T follicular helper cell (primary cell): Measurements from ENCODE around the gene RNF208.

ENCODE experiments used
- DNase-seq: peaks from one replicate; pipeline ENCODE4 v3.0.0-alpha.2; 2020; ENCODE audit warnings: low read depth

The RNF208 gene

DNA sequence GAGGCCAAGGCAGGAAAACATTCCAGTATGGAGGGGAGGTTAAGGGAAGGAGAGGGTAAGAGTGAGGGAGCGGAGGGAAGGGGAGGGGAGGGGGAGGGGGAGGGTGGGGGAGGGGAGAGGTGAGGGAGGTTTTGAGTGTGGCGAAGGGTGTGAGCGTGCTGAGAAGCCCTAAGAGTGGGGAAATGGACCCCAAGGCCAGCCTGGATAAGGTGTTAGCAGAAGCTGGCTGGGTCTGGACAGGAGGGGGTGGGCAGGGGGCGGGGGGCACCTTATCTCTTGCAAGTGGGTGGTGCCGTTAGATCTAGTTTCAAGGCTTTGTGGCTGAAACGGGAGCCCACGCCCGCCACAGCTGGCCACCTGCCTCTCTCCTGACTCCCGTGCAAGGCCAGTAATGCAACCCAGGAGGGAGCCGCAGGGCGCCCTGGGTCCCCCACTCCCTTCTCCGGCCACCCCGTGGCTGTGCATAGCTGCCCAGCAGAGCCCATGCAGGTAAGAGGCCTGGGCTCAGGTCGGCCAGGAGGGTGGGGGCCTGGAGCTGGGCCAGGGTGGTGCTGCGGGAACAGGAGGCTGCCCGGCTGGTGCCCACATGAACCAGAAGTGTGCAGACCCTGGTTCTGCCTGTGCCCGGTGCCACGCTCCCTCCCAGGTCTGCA is 5.9 kb upstream of the RNF208 start:
- DNase-seq, result no peak

DNA sequence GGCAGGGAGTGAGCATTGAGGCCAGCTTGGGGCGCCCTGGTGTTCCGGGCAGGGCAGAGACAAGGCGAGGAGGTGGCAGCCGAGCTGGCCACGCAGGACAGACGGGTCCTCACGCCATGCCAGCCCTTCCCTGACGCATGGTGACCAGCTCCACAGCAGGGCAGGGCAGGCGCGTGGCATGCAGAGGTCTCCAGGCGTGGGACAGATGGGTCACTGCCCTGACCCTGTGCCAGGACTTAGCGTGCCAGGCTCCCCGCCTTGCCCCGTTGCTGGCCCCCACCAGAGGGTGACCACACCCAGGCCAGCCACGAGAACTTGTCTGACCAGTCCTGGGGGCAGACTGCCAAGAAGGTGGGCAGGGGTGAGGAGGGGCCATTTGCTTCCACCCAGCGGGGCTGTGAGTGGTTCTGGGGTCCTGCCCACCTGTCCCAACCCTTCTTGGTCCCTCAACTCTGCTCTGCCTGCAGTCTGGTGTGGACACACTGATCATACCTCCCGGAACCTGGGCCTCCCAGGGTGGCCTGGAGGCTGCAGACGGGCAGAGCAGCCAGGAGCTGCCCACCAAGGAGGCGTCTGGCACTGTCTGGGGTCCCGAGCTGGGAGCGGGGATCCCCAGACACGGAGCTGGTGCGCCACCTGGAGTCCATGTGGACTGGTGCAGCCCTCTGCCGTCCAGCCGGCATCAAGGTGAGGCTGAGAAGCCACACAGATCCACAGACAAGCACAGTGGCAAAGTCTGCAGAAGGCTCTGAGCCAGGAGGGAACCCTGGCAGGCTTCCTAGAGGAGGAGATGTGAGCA is 5.2 kb upstream of the RNF208 start, which contains the start of gene RNF224:
Gene RNF224 (plus strand): TSS at position 449 of the 799 bp plus-strand sequence. CDS start 834 bp downstream, outside the sequence.
- DNase-seq, result peak; percentile 74

DNA sequence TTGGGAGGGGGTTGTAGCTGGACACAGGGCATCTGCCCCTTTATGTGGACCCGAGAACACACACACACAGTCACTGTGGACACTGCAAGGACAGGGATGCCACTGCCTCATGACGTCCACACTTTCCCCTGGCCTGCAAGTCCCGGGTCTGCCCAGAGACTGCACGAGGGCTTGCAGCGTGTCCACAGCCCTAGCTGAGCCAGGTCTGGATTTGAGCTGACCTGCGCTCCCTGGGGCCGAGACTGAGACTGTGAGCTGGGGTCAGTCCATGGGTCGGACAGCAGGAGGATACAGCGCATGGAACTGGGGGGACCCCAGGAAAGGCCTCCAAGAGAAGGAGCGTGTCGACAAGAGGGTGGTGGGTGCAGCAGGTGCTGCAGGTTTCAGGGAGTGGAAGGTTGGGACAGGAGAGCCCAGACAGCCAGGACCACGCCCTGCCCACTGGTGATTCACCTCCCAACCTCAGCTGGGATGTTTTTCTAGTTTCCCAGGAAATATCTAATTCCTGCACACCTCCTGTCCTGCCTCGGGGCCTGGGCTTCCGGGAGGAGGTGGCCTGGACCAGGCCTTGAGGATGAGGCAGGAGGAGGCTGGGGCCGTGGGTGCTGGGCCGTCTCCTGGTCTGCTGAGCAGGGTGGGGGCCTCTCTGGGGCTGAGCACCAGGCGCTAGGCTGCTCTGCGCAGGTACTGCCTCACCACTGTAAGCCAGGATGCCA is 4.5 kb upstream of the RNF208 start:
- no peak for DNase-seq

DNA sequence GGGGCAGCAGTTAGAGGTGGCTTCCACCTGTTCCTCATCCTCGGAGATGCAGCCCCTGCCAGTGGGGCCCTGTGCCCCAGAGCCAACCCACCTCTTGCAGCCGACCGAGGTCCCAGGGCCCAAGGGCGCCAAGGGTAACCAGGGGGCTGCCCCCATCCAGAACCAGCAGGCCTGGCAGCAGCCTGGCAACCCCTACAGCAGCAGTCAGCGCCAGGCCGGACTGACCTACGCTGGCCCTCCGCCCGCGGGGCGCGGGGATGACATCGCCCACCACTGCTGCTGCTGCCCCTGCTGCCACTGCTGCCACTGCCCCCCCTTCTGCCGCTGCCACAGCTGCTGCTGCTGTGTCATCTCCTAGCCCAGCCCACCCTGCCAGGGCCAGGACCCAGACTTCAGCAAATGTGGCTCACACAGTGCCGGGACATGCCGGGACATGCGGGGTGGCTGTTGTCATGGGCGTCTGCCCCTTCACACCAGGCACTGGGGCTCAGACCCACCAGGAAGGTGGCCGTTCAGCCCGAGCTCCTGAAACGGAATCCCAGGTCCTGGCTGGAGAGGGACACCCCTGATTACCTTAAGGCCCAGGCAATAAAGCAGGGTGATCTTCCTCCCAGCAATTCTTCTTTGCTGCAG is 3.8 kb upstream of the RNF208 start:
- DNase-seq, result no peak

DNA sequence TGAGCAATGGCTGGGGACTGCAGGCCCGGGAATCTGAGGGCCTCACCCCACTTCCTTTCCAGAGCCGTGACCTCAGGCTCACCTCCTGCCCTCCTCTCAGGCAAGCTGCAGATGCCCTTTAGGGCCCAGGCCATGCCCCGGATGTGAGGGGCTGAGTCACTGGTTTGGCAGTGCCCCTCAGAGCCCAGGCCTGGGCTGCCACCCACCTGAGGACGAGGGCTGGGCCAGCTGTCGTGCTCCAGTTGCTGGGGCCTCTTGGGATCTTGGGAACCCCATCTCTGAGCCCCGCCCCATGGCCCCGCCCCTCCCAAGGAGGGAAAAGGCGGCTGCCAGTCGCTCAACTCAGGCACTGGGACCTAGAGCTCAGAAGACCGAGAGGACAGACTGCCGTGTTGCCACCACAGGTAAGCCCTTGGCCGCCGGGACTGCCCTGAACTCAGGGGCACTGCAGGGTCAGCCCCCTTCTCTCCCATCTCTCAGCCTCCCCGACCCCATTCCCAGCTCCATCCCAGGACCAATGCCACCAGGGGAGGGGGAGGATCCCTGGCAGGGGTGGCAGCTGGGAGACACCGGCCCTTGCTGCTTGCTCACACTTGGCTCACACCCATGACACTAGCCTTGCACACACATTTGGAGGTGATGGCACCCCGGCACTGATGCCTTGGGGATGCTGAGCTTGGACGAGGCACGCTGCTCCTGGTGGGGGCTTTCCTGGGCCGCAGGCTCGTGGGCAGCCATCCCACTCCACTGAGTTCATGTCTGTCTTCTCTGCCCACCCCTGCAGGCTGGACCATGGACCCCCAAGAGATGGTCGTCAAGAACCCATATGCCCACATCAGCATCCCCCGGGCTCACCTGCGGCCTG is 3.0 kb upstream of the RNF208 start, which contains the start of gene CYSRT1:
Gene CYSRT1 (plus strand): TSS at position 345 of the 865 bp plus-strand sequence. CDS start 448 bp downstream, at position 793.
- no peak for DNase-seq

DNA sequence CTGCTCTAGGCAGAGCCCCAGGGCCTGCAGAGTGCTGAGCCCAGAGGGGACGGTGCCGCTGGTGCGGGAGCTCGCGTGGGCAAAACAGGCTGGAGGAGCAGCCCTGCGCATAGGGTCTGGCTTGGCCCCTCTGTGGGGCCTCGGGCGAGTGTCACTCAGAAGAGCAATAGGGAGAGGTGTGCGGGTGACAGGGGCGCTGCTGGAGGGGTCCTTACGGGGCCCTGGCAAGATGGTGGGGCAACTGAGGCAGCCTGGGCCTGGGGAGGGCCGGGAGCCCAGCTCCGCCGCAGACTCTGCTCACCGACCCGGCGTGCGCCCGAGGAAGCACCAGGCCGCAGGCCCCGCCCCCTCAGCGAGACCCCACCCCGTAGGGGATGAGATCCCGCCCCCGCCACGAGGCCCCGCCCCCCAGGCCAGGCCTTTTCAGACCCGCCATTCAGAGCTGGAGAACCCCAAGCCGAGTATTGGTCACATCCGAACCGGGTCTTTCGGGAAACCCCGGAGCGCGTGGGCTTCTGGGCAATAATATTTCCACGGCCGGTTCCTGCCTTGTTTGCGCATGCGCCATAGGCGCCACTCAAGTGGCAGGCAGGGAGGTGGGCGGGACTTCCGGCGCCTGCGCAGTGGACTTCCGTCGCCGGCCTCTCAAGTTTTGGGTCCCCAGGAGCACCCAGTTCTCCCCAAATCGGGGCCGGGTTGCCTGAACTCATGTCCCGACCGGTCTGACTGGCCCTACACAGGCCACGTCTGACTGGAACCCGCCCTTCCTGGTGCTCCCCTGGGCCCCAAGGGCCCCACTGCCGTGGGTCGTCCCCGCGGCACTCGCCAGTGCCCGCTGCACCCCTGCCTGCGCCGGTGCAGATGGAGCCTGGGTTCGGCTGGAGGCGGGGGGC is 1.3 kb upstream of the RNF208 start:
- DNase-seq, result peak; percentile 97

DNA sequence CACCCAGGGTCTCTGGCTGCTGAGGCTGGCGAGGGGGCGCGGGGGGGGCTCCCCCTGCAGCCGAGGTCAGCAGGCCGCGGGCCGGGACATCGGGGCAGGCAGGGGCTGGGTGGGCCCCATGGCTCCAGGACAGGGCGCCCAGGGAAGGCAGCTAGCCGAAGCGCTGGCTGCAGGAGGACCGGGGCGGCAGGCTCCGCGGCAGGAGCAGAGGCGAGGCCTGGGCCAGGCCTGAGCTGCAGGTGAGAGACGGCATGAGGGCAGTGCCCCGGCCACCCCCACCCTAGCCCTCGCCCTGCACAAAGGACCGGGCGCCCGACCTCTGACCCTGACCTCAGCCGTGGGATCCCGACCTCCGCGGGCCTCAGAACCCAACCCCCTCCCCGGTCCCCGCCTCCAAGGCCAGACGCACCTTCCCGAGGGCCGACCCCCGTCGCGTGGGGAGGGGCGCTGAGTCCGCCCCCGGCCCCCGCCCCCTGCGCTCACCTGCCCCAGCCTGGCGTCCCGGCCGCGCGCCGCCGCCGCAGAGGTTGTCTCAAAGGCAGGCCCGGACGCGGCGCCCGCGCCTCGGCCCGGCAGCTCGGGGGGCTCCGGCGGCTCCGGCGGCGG is 431 bp downstream of the RNF208 start:
- DNase-seq, result no peak

DNA sequence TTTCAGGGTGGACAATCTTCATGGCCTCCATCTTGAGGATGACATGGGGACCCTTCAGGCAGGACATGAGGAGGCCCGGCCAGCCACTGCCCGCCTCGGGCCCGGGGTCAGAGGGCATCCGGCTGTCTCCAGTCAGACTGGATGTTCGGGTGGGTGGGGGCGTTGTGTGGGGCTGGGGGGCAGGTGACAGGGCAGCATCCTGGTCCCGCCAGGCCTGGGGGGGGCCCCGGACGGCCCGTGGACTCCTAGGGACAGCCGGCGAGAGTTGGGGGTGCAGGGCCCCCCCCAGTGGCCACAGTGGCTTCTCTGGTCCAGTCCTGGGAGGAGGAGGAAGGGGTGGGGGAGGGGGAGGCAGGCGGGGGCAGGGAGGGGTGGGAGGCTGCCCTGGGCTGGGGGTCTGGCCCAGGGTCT is 940 bp downstream of the RNF208 start:
- no peak for DNase-seq

DNA sequence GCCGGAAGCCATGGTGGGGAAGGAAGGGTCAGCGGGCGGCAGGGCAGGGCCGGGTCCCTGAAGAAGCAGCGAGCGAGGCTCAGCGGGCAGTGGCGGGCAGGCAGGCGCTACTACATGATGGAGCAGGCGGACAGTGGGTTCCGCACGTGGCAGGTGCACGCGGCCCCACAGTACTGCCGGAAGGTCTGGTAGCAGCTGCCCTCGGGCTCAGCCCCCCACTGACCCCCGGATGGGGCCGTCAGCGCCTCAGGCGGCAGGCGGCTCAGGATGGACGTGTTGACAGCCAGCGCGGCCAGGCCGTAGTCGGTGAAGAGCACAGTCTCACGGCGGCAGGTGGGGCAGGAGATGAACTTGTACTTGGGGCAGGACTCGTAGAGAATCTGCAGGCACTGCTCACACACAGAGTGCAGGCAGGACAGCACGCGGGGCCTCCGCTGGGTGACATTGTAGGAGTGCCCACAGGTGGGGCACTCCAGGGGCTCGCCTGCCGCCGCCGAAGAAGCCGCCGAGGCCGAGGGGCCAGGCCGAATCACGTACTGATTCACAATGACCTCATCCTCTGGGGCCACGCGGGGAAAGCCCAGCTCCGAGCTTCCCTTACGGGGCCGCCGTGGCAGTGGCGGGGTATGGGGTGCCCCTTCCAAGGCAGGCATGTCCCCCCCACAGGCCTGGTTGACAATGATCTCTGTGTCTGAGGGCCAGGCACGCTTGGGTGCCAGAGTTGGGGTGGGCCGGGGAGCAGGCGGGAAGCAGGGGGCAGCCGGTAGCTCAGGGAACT is 1.5 kb downstream of the RNF208 start:
- DNase-seq, result no peak

DNA sequence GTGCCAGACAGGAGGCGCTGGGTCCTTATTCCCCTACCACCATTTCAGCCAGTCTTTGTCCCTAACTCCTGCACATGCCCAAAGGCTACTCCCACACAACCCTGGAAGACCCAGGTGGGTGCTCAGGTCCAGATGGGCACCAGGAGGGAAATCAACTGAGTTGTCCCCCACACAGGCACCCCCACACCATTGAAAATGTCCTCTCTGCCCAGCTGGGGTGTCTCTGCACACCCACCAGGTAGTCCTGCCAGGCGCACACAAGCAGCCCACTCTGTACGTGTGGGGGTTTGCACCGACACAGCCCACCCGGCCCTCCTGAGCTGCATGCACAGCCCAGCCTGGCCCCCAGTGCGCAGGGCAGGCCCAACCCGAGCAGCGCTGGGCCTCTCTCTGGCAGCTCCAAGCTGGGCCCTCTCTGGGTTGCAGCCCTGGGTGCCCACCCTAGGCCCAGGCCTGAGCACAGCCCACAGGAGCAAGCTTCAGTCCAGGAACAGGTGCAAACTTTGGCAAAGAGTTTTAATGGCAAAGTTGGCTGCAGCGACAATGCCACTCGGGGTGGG is 2.2 kb downstream of the RNF208 start:
- DNase-seq, result no peak

DNA sequence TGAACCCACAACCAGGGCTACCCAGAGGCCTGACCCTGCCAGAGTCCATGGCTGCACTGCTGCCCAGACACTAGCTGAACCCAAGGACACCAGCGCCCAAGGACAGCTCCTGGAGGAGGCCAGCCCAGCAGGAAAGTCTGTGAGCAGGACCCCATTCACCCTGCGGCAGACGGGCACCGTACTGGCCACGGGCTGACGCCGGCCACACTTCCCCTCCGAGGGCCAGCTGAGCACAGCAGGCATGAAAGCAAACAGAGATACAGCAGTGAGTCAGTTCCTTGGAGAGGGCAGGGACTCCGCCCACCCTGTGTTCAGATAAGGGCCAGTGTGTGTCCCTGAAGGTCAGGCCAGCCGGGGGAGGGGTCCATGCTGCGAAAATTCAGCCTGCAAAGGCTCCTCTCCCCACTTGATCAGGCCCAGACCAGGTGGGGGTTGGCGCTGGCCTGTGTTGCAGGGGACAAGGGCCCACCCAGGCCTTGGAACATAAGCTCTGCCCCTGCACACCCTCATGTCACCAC is 3.2 kb downstream of the RNF208 start:
- no peak for DNase-seq

DNA sequence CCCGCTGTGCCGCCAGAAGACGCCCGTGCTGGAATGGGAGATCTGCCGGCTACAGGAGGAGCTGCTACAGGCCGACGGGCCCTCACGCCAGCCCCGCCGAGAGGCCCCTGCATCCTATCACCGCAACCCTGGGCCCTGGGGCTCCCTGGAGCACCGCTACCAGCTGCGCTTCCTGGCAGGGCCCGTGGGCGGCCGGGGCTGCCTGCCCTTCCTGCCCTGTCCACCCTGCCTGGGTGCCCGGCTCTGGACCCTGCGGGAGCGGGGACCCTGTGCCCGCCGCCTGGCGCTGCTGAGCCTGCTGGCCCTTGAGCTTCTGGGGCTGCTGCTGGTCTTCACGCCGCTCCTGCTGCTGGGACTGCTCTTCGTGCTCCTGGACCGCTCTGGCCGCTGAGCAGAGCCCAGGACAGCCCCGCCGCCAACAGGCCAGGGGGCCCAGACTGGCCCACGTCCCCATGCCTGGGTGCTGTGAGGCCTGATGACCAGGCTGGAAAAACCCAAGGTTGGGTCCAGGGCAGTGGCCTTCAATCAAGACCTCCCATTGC is 3.8 kb downstream of the RNF208 start:
- DNase-seq, result no peak

DNA sequence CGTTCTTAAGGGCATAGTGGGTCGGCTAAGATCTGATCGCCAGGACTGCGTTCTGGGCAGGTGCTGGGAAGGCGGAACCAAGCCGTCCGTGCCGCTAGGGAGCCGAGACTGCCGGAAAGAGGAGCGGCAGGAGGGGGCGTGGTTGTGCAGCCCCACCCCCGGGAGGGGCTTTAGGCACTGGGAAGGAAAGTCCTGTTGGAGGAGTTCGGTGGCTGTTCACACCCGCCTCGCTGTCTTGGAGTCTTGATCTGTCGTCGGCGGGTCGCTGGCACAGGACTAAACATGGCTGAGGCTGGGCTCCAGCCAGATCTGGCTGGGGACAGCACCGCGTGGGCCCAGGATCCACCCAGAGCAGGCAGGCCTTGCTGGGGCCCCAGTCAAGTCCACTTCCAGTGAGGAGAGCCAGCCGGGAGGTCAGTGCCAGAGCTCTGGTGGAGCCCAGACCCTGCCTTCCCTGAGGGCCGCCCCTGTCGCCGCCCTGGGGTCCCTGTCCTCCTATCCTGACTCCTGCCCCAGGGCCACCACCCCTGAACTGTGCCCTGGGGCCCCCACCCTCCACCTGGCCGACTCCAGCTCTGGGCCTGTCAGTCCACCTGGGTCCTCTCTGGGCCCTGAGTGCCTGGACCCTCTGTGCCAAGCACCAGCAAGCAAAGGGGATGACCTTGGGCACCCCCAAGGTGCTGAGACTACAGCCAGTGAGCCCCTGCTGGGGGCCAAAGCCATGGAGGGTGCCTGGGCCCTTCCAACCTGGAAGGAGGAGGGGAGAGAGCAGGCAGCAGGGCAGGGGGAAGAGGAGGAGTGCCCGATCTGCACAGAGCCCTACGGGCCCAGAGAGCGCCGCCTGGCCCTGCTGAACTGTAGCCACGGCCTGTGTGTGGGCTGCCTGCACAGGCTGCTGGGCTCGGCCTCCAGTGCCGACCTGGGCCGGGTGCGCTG is 4.5 kb downstream of the RNF208 start:
- no peak for DNase-seq

DNA sequence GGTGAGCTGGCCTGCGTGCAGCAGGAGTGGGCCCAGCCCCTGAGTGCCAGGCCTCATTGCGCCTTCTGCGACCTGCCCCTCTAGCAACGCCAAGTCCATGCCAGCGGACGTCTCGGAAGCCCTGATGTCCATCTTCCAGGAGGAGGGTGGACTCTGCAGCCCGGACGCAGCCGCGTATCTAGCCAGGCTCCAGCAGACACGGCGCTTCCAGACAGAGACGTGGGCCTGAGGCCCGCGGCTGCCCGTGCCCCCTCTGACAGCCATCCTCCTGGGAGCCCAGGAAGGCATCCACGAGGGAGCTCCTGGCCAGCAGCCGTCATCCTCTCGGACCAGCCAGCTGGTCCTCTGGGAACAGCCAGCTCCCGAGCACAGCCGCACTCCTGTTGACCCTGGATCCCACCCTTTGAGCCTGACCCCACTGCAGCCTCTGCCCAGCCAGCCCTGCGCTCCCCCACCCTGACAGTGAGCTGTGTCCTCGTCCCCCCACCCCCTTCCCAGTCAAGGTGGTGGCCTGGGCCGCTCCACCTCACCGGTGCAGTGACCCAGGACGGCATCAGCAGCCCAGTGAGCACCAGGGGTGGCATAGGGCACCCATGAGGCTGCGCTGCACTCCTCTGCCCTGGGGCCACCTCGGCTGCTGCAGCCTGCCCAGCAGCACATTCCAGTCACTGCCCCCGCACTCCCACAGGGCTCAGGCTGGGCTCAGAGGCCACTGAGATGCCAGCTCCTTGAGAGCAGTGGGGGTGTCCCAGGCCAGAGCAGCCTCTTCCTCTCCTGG is 5.7 kb downstream of the RNF208 start:
- DNase-seq, result no peak

DNA sequence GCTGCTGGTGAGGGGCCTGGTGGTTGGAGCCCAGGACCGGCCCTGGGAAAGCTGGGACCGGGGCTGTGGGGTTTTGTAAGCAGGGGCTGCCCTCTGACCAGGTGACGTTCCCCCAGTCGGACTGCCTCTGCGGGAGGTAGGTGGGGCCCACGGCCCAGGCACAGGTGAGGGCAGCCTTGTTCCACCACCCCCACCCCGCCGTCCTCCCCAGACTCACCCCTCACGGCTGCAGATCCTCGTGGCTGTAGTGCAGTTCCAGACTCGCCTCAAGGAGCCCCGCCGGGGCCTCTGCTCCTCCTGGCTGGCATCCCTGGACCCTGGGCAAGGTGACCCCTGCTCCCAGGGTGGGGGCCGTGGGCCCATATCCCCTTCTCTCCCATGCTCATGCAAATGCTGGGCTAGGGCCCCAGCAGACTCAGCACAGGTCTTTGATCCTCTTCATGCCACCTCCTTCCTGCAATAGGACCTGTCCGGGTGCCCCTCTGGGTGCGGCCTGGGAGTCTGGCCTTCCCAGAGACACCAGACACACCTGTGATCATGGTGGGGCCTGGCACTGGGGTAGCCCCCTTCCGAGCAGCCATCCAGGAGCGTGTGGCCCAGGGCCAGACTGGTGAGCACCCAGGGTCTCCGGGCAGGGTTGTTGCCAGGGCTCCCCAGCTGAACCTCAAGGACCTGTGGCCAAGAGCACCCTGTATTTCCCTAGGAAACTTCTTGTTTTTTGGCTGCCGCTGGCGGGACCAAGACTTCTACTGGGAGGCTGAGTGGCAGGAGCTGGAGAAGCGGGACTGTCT is 6.6 kb downstream of the RNF208 start:
- DNase-seq, result no peak
